GM18526 (cell line): Measurements from ENCODE around the gene MRAS.

Experiments used
- POLR2A ChIP-seq: IDR thresholded peaks from 3 replicates; pipeline ENCODE4 v1.6.1; 2011; ENCODE audit not compliant: insufficient read length; ENCODE audit errors: extremely low read depth

The MRAS gene

DNA sequence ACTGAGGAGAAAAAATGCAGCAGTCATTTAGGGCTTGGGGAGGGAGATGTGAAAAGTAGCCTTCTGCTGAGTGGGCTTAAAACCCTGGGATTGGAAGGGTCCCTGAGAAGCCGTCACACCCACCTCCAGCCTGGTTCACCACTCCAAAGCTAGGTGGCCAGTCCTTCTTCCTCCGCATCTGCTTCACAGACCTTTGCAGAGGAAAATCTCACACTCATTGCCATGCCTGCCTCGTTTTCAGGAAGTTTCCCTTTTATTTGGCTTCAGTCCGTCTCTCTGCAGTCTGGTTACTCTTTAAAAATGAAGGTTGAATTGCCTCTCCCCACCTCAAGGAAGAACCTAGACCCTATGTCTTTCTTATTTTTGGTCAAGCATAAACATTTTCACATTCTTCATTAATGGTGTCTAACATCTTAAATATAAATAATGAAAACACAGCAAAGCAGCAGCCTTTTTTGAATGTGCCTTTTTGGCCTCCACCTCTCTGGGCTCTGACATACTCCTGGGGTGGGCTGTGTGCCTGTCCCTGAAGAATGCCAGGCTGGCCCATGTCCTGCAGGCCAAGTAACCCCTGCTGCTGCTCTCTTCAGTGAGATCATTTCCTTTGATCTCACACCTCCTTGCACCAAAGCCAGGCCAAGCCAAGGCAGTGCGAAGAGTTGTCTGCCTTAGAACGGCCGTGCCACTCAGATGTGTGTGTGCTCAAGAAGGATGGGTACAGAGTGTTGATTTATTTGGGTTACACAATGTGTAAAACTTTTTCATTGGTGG is 11.0 kb downstream of the MRAS start:
- no peak for TF ChIP-seq POLR2A

- no peak for TF ChIP-seq POLR2A
Observed at GRCh38 chr3:138359919-138360868, 11.8 kb downstream of the MRAS start.

- no peak for TF ChIP-seq POLR2A
Observed at GRCh38 chr3:138360869-138361525, 12.6 kb downstream of the MRAS start.

DNA sequence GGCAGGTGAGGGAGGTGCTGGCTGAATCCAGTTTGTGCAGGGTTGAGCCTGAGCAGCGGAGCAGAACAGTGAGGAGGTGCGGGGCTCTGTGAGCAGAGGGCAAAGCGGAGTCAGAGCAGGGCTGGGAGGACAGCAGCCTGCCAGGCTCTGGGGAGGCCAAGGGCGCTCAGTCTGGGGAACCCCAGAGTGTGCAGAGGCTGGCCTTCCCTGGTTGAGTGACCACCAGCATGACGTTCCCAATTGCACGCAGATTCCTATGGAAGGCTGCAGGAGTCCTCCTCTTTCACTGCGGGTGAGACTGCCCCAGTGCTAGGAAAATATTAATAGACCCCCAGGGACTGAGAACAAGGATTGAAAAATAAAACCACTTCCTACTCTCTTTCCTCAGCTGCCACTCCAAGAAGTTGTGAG is 13.2 kb downstream of the MRAS start:
- no peak for TF ChIP-seq POLR2A

DNA sequence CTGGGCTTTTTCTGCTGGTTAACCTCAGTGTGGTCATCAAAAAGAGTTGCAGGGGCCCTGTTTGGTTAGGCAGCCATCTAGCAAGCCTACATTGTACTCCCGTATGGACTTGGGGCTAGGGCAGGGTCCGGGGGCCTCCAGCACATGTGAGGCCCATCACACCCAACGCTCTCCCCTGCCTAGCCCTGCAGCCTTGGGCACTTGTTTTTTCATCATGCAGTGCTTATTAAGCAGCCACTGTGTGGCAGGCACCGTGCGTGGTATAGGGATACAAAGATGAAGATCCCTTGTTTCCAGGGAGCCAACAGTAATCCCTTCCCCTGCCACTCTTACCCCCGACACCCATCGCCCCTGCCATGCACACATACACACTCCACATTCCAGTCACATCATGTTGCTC is 14.2 kb downstream of the MRAS start:
- no peak for TF ChIP-seq POLR2A

GRCh38 chr3:138363322-138363721 is 14.9 kb downstream of the MRAS start:
- no peak for TF ChIP-seq POLR2A

- no peak for TF ChIP-seq POLR2A
Observed at GRCh38 chr3:138364356-138365252, 16.2 kb downstream of the MRAS start.

DNA sequence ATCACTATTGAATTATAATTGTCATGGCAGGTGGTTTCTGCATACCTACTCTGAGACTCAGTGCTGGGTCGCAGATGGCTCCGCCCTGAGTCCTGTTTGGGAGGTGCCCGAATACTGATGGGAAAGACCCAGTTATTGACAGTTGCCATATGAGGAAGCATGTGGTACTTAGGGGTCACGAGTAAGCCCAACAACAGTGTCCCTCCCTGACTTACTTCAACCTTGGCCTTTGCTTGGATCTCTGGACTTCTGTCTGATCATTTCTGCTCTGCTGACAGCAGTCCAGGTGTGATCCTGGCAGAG is 16.8 kb downstream of the MRAS start:
- no peak for TF ChIP-seq POLR2A

DNA sequence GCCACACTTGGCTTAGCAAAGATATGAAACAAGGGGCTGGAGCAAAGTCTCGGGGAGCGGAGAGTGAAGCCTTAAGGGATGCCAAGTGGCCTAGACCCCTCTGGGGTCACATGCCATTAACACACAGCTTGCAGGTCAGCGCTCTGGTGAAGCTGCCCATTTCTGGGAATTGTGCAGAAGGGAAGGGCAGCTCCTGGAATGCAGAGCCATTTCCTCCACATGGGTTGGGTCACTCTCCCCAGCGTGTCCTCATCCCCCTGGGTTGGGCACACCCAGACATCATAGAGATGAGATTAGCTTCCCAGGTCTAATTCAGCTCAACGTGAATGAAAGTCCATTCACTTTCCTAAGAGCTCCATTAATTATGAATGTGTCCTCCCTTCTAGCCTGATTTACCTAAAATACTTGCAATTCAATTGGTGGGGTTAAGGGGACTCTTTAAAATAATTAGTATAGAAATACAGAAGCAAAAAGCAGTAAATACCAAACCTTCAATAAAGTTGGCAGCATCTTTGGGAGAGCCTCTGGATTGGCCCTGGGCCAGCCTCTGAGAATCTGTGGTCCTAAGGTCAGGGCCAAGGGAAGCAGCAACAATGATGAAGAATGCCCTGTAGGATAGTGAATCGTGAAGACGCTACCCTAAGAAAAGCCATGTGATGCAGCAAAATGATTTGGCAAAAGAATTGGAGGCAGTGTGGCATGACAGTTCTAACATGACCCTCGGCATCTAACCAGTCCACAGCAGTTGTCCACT is 17.8 kb downstream of the MRAS start:
- TF ChIP-seq POLR2A = no peak

DNA sequence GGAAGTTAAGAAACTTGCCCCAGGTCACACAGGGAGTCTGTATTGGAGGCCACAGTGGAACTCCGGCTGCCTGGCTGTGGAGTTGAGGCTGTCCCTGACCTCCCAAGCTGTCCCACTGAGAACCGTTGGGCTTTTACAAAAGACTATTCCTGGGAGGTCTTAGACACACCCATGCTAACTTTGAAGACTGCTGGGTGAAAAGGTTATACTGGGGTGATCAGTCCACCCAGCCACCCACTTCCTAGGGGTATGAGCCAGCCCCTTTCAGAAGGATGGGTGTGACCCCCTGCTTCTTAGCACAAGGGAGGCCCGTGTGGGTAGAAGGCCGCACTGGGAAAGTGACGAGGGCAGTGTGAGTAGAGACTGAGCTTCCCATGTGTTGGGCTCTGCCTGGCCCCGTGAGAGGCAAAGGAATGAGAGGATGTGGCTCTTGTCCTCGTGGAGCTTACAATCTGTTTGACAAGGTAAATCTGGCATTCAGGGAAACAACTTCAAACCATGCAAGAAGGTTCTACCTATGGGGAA is 19.0 kb downstream of the MRAS start:
- TF ChIP-seq POLR2A = no peak

DNA sequence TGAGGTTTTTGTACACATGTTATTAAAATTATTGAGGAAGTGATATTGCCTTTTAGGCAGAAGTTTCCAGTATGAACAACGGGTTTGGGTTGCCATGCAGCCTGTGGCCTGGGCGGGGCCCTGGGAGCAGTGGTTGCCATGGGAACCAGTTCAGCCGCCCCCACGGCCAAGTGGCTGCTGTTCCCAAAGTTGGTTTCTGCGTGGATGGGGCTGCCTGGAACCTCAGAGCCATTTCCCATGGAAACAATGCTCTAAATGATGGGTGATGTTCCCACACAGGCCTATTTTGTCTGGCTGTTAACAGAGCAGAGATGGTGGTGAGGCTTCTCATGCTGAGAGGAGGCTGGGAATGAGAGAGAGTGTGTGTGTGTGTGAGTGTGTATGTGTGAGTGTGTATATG is 19.5 kb downstream of the MRAS start:
- no peak for TF ChIP-seq POLR2A

DNA sequence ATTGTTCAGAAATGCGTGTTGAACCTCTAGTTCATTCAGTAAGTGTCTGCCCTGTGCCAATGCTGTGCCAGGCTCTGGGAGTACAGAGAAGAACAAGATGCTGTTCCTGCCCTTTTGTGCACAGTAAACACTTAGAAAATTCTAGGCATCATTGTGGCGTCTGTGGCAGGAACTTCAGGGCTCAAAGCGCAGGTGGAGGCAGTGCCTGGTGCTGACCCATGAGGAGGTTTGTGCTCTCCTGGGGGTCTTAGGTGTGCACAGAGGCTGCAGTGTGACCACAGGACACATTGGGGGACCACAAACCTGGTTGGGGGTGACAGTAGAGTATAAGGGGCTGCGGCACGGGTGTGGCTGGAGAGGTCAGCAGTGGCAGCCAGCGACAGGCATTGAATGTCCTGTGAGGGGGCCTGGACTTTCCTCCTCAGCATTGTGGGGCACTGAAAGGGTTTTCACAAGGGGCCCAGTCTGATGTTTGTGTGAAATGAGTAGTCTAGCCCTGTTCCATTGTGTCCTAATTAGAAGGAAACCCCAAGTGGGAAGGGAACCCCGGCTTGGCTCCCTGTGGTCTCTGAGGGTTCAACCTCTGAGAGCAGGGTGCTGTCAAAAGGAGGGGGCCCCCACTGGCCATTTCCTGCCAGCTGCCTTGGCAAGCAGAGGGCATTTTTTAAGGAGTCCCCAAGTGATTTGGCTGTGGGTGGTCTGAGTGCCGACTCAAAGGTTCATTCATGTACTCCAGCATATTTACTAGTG is 20.9 kb downstream of the MRAS start:
- TF ChIP-seq POLR2A = no peak

DNA sequence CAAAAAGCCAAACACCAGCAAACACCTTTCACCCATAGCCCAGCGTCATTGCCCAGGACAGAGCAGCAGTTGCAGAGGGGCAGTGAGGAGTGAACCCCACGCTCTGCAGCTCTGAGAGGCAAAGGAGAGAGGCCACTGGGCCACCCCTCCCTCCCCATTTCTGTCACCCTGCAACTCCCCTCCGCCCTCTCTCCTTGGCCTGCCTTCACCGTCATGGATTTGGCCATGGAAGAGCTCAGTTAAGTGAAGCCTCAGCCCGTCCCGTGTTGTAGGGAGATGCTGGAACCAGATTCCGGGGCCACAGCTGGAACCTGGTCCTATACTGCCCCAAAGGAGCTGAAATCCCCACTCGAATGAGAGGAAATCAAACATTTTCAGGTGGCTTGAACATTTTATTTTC is 21.9 kb downstream of the MRAS start:
- TF ChIP-seq POLR2A = no peak
